Measurements from ENCODE around the gene IFI27. TPM values are rescaled to one million over a fixed set of nuclear protein-coding genes. Genes with fewer than 3 reads are reported as not detected.

Gene IFI27
- total RNA-seq, 1 experiment from 2014 or later = 2.3 TPM

GRCh38 chr14:94121485-94121884 lies 10.9 kb downstream of the IFI27 start:
- Histone ChIP-seq H3K4me3 (ENCODE audit: low read depth in 2 of 2, low read length in 2 of 2) (no peak overlapping the region), H3K9me3 (ENCODE audit: control insufficient read depth, insufficient read depth, low read depth, low read length) (no peaks in the 10 kb centered on the region), H3K27me3 (ENCODE audit: control insufficient read depth, insufficient read depth, low read length) (no peaks in the 10 kb centered on the region), H3K27ac (ENCODE audit: low read length) (no peak overlapping the region), H3K36me3 (ENCODE audit: control insufficient read depth, insufficient read depth, low read length) (no peaks in the 10 kb centered on the region), H3K4me1 (ENCODE audit: control insufficient read depth, insufficient read depth, low read length) (no peaks in the 10 kb centered on the region)
- TF ChIP-seq SIN3A (IDR thresholded peaks at IDR 0.05; ENCODE audit: borderline replicate concordance, insufficient read depth, low read depth, low read length) (no peak), TCF7L2 (IDR thresholded peaks at IDR 0.05; ENCODE audit: low read depth, low read length) (no peak), POLR2AphosphoS5 (IDR thresholded peaks at IDR 0.05; ENCODE audit: low read depth, low read length) (no peak)
- no peak for ATAC-seq
- in situ Hi-C loops (cut with HindIII; ENCODE audit: low pct_unique_long_range_greater_than_20kb, low sequenced_read_pairs) (no loop called here), intact Hi-C loops (cut with micrococcal nuclease; ENCODE audit: unreplicated experiment) (no loop called here)
- no TSS peak for BruUV-seq (replicated peaks)
- ChIA-PET POLR2A (no interaction called here), CTCF (no interaction called here)
- DNase-seq (ENCODE audit: low read depth, low spot score) = no peak

- no TSS peak for BruUV-seq (replicated peaks)
- Histone ChIP-seq H3K4me1 (ENCODE audit: control insufficient read depth, insufficient read depth, low read length) (no peaks in the 10 kb centered on the region), H3K27ac (ENCODE audit: low read length) (no peak overlapping the region), H3K4me3 (ENCODE audit: low read depth in 2 of 2, low read length in 2 of 2) (no peak overlapping the region), H3K36me3 (ENCODE audit: control insufficient read depth, insufficient read depth, low read length) (no peaks in the 10 kb centered on the region), H3K9me3 (ENCODE audit: control insufficient read depth, insufficient read depth, low read depth, low read length) (no peaks in the 10 kb centered on the region), H3K27me3 (ENCODE audit: control insufficient read depth, insufficient read depth, low read length) (no peaks in the 10 kb centered on the region)
- DNase-seq (ENCODE audit: low read depth, low spot score) (no peak), ATAC-seq (no peak)
- POLR2A ChIA-PET = no interaction called here
- TF ChIP-seq REST (IDR thresholded peaks at IDR 0.05; ENCODE audit: insufficient read depth in 1 of 2, low read depth in 2 of 2, low read length in 1 of 2) (no peak), SIN3A (IDR thresholded peaks at IDR 0.05; ENCODE audit: borderline replicate concordance, insufficient read depth, low read depth, low read length) (no peak), TCF7L2 (IDR thresholded peaks at IDR 0.05; ENCODE audit: low read depth, low read length) (no peak), POLR2AphosphoS5 (IDR thresholded peaks at IDR 0.05; ENCODE audit: low read depth, low read length) (no peak), CTCF (IDR thresholded peaks at IDR 0.05) (no peak)
- intact Hi-C loops (cut with micrococcal nuclease; ENCODE audit: unreplicated experiment) (no loop called here), in situ Hi-C loops (cut with HindIII; ENCODE audit: low pct_unique_long_range_greater_than_20kb, low sequenced_read_pairs) (no loop called here)
- CTCF ChIA-PET = no interaction called here
Observed at GRCh38 chr14:94122438-94122837, 11.9 kb downstream of the IFI27 start.

GRCh38 chr14:94123296-94123695 lies 12.8 kb downstream of the IFI27 start:
- TF ChIP-seq CTCF (IDR thresholded peaks at IDR 0.05) (no peak), TCF7L2 (IDR thresholded peaks at IDR 0.05; ENCODE audit: low read depth, low read length) (no peak), POLR2AphosphoS5 (IDR thresholded peaks at IDR 0.05; ENCODE audit: low read depth, low read length) (no peak), SIN3A (IDR thresholded peaks at IDR 0.05; ENCODE audit: borderline replicate concordance, insufficient read depth, low read depth, low read length) (no peak), REST (IDR thresholded peaks at IDR 0.05; ENCODE audit: insufficient read depth in 1 of 2, low read depth in 2 of 2, low read length in 1 of 2) (no peak)
- ChIA-PET CTCF (no interaction called here), POLR2A (no interaction called here)
- in situ Hi-C loops (cut with HindIII; ENCODE audit: low pct_unique_long_range_greater_than_20kb, low sequenced_read_pairs) (no loop called here), intact Hi-C loops (cut with micrococcal nuclease; ENCODE audit: unreplicated experiment) (no loop called here)
- DNase-seq (ENCODE audit: low read depth, low spot score) = no peak
- no peak overlapping the region for H3K27ac ChIP-seq (ENCODE audit: low read length)
- H3K9me3 ChIP-seq (ENCODE audit: control insufficient read depth, insufficient read depth, low read depth, low read length) = no peaks in the 10 kb centered on the region
- H3K4me1 ChIP-seq (ENCODE audit: control insufficient read depth, insufficient read depth, low read length) = no peaks in the 10 kb centered on the region
- H3K4me3 ChIP-seq (ENCODE audit: low read depth in 2 of 2, low read length in 2 of 2) = no peak overlapping the region
- no TSS peak for BruUV-seq (replicated peaks)
- no peak for ATAC-seq
- H3K36me3 ChIP-seq (ENCODE audit: control insufficient read depth, insufficient read depth, low read length) = no peaks in the 10 kb centered on the region
- H3K27me3 ChIP-seq (ENCODE audit: control insufficient read depth, insufficient read depth, low read length) = no peaks in the 10 kb centered on the region

Measured in Panc1 (cell line).